Stimulated activated CD8-positive, alpha-beta memory T cell treated with anti-CD3 and anti-CD28 coated beads, Interleukin-4, amount 100 ng/mL, for 48 hours (primary cell): ENCODE data around the gene STK38.
"Not testable (repeated sequence)": the region's sequence is repeated elsewhere in the genome, so short reads cannot be mapped to it uniquely, and the experiment has no call there.

Experiments used
- DNase-seq: peaks from one replicate; pipeline ENCODE4 v3.0.0-alpha.2; 2020

The STK38 gene

DNA sequence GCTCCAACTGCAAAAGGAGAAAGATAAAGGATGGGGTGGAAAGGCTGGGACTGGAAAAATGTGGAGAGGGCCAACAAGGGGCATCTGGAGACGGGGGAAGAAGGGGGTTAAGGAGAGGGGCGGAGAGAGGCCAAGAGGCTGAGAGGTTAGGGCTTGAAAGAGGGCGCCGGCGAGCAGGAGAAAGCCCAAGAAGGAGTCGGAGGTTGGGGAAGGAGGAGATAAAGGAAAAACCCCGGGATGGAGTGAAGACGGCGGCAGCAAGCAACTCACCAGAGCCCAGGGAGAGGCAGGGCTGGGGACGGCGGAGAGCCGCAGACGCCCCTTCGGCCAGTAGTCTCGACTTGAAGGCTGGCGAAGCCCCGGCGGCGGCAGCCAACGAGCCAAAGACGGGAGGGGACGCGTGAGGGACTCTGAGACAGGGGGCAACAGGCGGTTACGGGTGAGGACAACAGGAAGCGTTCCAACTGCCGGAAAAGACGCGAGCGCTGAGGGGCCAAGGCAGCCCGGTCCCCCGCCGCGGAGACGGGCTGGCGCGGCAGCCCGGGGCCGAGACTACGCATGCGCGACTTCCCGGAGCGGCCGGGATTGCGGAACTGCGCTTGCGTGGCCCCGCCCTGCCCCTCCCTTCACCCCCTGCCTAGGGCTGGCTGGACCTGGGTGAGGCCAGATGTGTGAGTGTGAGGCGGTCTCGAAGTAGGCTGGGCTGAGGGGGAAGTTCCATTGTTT, at the start of gene STK38:
STK38 (minus strand) TSS at position 560 of the 726 bp plus-strand sequence. CDS start 7,277 bp downstream, outside the sequence.
- peak; percentile 97 for DNase-seq

DNA sequence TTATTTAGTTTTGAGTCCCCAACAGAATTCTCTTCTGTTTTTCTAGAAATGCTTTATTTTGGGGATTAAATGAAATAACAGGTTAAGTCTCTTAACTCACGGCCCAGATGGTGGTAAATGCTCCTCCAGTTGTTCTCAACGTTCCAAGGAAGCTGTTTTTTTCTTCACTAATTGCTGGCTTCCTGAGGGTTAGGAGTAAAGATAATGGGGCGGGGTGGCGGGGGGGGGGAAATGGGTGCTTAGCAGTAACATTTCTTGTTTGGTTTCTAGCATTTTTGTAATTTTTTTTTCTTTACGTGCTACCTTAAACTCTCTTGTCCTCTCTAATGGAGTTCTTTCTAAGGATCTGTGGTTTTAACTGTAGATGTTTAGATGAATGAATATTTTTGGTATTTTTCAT, 49.1 kb upstream of the STK38 start:
- no peak for DNase-seq

DNA sequence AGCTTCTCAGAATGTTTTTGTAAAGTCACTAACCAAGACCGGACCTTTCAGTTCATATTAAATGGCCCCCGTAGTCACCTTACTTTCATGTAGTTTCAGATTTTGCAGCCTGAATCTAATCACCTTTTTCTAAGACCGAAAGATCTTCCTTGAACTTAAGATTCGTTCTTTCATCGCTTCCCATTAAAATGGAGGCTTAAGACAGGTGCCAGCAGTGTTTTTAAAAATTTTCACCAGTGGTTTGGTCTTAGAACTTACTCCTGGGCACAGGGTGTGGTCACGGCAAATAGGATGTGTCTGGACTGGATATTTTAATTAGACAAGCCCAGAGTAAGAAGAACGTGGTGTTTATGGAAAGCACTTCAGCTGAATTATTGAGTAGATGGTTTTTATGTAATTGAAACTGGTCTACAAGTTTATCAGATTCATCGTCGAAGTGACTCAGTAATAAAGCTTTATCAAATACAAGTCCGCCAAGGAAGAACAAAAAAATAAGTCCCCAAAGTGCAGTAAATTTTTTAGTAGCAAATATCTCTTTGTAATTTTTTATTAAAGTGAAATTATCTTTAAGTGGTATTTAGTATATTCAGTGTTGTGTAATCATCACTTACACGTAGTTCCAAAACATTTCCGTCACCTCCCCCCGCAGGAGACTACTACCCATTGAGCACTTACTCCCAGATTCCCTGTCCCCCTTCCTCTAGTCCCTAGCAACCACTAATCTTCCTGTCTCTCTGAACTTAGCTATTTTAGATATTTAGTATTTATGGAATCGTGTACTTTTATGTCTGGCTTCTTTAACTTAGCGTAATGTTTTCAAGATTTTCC, 47.8 kb upstream of the STK38 start:
- no peak for DNase-seq

DNA sequence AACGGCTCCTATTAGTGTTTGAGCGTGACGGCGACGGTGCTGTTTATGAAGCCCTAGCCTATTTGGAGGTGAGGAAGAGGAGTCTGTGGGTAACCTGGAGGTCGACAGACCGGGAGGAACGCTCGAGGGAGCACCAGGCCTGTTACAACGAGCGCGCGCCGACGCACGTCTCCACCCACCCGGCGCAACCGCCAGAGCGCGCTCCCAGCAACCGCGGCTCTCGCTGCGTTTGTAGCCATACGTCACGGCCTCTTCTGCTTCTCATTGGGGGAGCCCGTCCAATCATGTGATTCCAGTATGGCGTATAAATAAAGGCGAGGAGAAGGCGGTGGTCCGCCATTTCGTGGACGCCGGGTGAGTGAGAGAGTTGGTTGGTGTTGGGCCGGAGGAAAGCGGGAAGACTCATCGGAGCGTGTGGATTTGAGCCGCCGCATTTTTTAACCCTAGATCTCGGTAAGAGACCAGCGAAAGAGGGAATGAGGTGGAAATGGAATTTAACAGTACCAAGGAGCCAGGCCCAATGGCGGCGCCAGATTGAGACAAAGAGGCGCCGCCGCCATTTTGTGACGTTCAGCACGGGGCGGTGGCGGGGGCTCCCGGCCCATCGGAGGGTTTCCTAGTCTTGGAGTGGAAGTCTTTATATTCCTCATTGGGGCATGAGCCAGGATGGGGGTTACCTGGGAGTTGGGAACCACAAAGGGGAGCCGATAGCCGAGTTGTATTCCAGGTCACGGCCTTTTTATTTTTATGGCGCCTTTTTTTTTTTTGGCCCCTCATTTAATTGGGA, 46.9 kb upstream of the STK38 start, which contains the start of gene SRSF3:
SRSF3 (plus strand) TSS at position 334 of the 787 bp plus-strand sequence. CDS start 2,401 bp downstream, outside the sequence.
- DNase-seq, result peak; percentile 94

DNA sequence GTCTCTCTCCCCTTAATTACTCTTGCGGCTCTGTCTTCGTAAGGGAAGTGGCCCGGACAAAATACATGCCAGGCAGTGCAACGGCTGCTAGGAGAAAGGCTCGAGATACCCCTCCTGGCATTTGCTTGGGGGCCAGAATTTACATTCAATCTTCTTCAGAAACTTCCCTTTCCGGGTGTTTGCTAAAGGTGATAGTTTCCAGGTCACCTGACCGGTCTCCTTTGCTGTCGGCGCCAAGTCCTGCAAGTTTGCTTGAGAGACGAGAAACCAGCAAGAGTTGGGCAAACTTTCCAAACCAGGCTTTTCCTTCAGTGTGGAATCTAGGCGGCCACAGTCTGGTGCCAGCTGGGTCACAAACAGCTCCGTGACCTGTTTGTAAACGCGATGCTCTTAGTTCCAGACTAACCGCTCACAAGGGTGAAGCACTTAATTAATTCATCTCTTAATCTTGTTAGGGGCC, 46.3 kb upstream of the STK38 start:
- DNase-seq, result peak; percentile 63

DNA sequence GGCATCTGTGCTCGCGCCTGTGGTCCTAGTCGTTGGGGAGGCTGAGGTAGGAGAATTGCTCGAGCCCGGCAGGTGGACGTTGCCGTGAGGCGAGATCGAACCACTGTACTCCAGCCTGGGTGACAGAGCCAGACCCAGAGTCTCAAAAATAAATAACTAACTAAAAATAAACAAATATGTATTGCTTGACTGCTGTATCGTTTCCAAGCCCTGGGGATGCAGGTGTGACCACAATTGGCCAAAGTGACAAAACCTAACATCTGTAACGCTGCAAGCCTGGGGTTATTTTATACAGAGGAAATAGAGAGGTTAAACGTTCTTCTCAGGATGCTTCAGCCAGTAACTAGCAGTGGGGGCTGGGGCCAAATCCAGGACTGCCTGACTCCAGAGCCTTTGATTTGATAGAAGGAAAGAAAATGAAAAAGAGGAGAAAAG, 45.0 kb upstream of the STK38 start:
- no peak for DNase-seq

DNA sequence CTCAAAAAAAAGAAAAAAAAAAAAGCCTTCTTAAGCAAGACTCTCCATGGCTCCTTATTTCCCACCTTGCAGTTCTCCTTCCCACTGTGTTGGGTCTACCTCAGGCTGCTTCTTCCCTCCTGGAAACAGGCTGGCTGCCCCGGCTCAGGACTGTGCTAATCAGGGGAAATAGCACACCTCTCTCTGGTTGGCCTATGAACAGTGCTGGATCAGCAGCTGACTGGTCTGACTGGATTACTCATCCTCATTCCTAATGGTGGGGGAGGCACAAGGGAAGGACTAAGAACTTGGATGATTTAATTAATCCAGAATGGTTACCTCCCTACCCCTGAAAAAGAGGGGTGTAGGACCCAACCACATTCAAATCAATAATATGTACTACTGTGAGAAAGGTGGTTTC, 43.0 kb upstream of the STK38 start:
- DNase-seq, result no peak

DNA sequence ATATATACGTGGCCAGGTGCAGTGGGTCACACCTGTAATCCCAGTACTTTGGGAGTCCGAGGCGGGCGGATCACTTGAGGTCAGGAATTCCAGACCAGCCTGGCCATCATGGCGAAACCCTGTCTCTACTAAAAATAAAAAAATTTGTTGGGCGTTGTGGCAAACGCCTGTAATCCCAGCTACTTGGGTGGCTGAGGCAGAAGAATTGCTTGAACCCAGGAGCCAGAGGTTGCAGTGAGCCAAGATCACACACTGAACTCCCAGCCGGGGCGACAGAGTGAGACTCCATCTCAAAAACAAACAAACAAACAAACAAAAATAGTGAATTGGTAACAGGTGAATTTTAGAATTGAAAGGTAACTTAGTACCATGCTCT, 41.7 kb upstream of the STK38 start:
- DNase-seq, result not testable (repeated sequence)

DNA sequence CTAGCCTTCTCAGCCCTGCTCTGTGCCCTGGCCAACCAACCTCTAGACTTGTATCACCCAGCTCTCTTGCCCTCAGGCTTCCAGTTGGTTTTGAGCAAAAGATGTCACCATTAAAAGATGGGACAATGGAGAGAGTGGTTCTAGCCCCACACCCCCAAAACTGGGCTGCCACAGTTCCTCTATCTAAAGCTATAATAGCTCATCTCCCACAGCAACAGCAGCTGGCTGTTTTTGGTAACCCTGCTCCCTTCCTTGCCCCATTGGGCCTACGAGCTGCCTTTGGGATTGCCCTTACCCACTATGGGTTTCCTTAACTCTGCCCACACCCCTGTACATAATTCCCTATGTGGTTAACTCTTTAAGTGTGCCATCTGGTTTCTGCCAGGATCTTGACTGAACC, 39.3 kb upstream of the STK38 start:
- no peak for DNase-seq

DNA sequence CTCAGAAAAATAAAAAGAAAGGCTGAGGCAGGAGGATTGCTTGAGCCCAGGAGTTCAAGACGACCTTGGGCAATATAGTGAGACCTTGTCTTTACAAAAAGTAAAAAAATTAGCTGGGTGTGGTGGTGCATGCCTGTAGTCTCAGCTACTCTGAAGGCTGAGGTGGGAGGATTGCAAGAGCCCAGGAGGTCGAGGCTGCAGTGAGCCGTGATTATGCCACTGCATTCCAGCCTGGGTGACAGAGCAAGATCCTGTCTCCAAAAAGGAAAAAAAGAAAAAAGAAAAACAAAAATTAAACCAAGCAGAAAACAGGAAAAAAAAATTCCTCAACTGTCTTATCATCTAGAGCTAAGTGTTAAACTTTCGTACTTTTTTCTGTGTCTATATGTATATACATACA, 34.4 kb upstream of the STK38 start:
- no peak for DNase-seq

DNA sequence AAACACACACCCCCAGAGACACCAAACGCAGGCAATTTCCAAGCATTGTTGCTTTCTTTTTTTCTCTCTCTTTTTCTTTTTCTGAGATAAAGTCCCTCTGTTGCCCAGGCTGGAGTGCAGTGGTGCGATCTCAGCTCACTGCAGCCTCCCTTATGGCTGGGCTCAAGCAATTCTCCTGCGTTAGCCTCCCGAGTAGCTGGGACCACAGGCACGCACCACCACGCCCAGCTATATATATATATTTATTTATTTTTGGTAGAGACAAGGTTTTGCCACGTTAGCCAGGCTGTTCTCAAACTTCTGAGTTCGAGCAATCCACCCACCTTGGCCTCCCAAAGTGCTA, 32.9 kb upstream of the STK38 start:
- no peak for DNase-seq

DNA sequence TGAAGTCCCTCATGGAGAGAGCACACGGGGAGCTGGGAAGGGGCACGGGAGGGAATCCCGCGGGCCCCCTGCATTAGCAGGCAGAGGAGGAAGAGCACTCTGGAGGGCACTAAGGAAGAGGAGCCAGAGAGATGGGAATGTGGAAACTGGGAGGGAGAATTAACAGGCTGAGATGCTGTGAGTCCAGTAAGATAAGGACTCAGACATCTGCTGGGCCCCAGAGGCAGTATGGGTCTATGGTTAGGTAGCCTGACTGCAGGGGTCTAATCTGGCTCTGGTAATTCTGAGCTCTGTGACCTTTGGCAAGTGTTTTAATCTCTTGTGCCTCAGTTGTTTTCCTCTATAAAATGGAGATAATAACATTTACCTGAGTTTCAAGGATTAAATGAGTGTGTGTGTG, 31.2 kb upstream of the STK38 start:
- DNase-seq, result no peak

DNA sequence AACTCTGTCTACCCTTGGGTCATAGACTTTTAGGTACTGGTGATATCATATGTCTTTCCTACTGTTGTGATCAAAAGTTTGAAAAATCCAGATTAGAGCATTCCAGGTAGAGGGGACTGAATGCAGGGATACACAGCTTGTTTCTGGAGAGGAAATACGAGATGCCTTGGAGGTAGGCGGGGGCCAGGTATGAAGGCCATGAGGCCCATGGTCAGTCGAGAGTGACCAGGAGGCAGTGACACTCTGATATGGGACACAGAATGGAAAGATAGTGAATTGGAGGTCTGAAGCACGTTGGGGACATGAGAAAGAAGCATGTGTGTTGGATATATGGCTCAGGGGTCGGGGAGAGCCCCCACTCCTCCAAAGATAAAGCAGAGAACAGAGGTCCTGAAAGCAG, 30.8 kb upstream of the STK38 start:
- no peak for DNase-seq

DNA sequence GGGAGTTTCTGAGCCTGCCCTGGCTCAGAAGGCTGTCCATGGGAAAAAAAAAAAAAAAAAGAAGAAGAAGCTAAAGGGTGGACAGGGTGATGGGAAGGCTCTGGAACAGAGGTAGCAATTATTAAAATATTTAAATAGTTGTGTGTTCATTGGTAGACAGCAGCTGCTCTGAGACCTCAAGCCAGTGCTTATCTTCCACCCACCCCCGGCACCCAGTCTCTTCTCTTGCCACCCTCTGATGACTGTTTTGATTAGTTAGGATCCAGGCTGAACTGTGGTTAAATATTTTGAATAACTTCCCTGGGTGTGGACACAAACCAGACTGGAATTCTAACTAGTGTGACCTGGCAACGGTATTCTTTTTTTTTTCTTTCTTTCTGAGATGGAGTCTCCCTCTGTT, 30.0 kb upstream of the STK38 start:
- no peak for DNase-seq

DNA sequence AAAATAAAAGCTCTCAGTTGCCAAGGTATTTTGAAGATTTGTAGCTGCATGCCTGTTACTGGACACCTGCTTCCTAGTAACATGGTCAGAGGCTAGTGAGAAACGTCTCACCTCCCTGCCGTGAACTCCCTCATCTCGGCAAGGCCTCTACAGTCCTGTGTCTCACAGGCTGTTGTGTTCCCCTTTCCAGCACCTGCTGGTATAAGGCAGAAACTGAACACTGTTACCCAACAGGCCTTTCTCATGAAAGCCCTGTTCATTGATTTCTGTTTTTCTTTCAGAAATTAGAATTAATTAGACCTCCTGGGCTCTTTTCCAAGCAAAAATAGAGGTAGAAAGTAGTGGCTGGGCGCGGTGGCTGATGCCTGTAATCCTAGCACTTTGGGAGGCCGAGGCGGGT, 29.3 kb upstream of the STK38 start:
- no peak for DNase-seq

DNA sequence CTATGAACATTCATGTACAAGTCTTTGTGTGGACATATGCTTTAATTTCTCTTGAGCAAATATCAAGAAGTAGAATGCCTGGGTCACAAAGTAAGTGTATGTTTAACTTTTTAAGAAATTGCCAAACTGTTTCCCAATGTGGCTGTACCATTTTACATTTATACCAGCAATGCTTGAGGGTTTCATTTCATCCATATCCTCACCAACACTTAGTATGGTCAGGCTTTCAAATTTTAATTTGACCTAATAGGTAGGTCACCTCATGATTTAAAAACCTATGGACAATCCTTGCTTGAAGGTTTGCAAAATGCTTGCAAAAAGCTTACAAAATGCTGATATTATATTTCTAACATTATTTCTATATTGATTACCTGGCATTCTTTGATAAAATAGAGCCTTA, 27.4 kb upstream of the STK38 start:
- DNase-seq, result no peak

DNA sequence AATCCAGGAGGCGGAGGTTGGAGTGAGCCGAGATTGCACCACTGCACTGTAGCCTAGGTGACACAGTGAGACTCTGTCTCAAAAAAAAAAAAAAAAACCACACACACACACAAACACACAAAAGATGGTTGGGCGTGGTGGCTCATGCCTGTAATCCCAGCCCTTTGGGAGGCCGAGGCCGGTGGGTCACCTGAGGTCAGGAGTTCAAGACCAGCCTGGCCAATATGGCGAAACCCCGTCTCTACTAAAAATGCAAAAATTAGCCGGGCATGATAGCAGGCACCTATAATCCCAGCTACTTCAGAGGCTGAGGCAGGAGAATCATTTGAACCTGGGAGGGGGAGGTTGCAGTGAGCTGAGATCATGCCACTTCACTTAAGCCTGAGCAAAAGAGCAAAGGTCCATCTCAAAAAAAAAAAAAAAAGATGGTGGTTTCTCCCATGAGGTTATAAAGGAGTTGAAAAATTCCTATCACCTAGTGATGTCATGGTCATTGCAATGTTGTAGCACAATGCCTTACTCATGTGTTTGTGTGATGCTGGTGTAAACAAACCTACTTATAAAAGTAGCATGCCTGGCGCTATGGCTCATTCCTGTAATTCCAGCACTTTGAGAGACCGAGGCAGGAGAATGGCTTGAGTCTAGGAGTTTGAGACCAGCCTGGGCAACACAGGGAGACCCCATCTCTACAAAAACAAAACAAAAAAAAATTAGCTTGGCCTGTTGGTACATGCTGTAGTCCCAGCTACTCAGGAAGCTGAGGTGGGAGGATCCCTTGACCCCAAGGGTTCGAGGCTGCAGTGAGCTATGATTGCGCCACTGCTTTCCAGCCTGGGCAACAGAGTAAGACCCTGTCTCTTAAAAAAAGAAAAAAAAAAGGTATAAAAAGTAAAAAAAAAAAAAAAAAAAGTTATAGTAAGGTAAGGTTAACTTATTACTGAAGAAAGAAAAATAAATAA, 25.4 kb upstream of the STK38 start:
- not testable (repeated sequence) for DNase-seq

DNA sequence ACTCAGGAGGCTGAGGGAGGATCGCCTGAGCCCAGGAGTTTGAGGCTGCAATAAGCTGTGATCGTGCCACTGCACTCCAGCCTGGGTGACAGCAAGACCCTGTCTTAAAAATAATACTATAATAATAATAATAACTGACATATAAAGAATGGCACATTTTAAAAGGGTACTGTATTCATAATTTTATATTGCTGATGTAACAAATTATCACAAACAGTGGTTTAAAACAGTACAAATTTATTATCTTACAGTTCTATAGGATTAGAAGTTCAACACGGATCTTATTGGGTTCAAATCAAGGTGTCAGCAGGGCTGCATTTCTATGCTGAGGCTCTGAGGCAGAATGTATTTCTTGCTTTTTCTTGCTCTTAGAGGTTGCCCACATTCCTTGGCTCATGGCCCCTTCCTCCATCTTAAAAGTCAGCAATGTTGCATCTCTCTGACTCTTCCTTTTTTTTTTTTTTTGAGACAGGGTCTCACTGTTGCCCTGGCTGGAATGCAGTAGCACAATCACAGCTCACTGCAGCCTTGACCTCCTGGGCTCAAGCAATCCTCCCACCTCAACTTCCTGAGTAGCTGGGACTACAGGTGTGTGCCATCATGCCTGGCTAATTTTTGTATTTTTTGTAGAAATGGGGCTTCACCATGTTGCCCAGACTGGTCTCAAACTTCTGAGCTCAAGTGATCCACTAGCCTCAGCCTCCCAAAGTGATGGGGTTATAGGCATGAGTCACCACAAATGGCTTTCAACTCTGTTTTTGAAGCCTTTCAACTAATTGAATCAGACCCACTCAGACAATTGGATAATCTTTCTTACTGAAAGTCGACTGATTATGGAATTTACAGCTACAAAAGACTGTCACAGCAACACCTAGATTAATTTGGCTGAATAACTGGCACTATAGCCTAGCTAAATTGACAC, 24.1 kb upstream of the STK38 start:
- no peak for DNase-seq

DNA sequence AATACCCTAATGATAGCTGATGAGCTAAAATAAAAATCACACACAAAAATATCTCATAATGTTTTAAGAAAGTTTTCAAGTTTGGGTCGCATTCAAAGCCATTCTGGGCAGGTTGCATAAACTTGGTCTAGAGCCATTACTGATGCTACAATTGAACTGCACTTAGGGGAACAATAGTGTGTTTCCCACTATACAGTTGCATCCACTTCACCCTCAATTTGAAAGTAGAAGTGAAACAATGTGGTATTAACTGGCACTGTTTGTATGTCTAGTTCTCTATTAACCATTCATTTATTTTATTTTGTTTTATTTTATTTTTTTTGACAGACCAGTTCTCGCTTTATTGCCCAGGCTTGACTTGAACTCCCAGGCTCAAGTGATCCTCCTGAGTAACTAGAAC, 23.0 kb upstream of the STK38 start:
- DNase-seq, result no peak

DNA sequence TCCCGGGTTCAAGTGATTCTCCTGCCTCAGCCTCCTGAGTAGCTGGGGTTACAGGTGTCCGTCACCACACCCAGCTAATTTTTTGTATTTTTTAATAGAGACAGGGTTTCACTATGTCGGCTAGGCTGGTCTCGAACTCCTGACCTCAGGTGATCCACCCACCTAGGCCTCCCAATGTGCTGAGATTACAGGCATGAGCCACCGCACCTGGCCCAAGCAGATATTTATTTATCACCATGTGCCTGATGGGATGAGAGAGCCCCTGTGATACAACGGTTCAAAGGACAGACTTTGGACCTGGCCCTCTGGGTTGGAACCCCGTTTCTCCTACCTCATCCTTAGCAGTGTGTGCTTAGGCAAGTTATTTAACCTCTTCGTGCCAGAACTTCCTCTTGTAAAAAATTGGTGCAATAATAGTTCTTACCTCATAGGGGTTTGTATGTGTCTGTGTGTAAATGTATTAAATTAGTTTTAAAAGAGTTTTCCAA, 19.2 kb upstream of the STK38 start:
- no peak for DNase-seq

DNA sequence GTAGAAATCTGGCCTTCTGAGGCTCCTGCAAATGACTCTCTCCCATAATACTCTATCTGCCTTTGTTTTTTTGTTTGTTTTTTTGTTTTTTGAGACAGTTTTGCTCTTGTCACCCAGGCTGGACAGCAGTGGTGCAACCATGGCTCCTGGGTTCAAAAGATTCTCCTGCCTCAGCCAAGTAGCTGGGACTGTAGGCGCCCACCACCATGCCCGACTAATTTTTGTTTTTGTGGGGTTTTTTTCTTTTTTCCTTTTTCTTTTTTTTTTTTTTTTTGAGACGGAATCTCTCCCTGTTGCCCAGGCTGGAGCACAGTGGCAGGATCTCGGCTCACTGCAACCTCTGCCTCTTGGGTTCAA, 16.6 kb upstream of the STK38 start:
- DNase-seq, result no peak
